GM19463 (cell line): Measurements from ENCODE around the gene ANKRD12.

ENCODE experiments used
- ATAC-seq: cut with Tn5 transposase; IDR thresholded peaks from one replicate; pipeline ENCODE4 v1.9.1; 2021; ENCODE audit warnings: mild to moderate bottlenecking, moderate library complexity; ENCODE audit not compliant: unreplicated experiment

Gene ANKRD12

GRCh38 chr18:9181275-9181674, 44.7 kb downstream of the ANKRD12 start:
- no peak for ATAC-seq

DNA sequence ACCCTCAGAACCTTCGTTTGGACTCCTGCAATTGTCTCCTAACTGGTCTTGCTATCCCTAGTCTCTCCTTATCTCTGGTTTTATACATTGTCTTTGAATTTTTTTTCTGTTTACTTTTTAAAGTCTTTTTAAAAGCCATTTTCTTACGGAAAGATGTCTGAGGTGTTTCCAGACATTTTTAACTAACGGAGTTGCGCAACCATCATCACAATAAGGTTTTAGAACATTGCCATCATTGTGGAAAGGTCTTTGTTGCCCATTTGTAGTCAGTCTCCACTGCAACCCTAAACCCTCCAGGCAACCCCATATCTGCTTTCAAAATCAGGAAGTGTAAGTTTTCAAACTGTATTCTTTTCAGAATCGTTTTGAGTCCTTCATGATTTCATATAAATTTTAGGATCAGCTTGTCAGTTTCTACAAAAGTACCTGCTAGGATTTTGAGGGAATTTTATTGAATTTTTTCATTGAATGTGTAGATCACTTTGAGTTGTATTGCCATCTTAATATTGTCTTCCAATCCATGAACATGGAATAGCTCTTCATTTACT, 46.3 kb downstream of the ANKRD12 start:
- ATAC-seq: no peak

- no peak for ATAC-seq
Measured at GRCh38 chr18:9184998-9185613, 48.5 kb downstream of the ANKRD12 start.

GRCh38 chr18:9188359-9189231, 52.0 kb downstream of the ANKRD12 start:
- ATAC-seq: no peak

GRCh38 chr18:9189491-9189890, 52.9 kb downstream of the ANKRD12 start:
- ATAC-seq: no peak

- ATAC-seq: no peak
Measured at GRCh38 chr18:9191658-9192256, 55.2 kb downstream of the ANKRD12 start.

GRCh38 chr18:9193031-9193430, 56.5 kb downstream of the ANKRD12 start:
- no peak for ATAC-seq

- no peak for ATAC-seq
Measured at GRCh38 chr18:9196568-9196967, 60.0 kb downstream of the ANKRD12 start.

DNA sequence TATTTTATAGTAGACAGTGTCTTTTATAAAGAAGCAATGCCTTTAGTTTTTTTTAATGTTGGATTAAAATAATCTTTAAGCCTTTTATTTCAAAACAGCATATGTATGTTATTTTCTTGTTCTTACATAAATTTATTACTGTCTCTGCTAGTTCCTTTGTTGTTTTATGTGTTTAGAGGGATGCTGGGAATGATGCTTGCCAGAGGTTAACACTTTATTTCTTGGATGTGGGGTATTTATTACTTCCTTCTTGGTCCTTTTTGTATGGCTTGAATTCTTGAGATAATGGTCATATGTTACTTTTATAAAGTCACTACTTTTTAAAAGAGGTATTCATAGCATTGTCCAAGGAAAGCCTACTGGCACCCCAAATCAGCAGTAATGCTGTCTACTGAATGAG, 63.1 kb downstream of the ANKRD12 start:
- ATAC-seq: no peak

- no peak for ATAC-seq
Measured at GRCh38 chr18:9201224-9201623, 64.6 kb downstream of the ANKRD12 start.

GRCh38 chr18:9204659-9205058, 68.1 kb downstream of the ANKRD12 start:
- ATAC-seq: no peak

- ATAC-seq: no peak
Measured at GRCh38 chr18:9206421-9206820, 69.8 kb downstream of the ANKRD12 start.

- no peak for ATAC-seq
Measured at GRCh38 chr18:9209279-9209678, 72.7 kb downstream of the ANKRD12 start.

GRCh38 chr18:9210966-9211365, 74.4 kb downstream of the ANKRD12 start:
- no peak for ATAC-seq

- peak; percentile 60 for ATAC-seq
Measured at GRCh38 chr18:9211955-9212354, 75.4 kb downstream of the ANKRD12 start.

DNA sequence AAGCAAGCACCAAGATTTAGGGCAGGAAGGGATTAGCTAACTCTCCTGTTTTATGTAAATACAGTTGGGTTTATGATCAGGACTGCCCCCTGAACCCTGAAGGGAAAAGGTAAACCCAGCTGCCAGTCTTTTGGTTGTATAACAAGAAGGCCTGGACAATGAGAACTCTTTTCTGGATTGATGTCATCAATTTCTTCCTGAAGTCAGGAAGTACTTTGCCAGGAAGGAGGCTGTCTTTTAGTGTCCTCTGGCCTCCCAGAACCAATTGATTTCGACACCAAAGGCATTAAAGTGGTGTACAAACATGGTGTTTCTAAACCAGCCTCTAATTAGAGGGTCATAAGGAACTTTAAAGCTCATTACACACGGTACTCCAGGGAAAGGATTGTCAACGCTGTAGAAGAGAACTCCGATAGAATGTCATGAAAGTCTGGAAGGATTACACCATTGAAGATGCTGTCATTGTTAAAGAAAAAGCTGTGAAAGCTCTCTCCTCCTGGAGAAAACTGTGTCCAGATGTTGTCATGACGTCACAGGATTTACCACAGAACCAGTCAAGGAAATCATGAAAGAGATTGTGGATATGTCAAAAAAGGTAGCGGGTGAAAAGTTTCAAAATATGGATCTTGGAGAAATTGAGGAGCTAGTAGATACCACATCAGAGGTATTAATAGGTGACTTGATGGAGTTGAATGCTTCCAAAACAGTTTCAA, 78.8 kb downstream of the ANKRD12 start:
- ATAC-seq: no peak

GRCh38 chr18:9216459-9216858, 79.9 kb downstream of the ANKRD12 start:
- no peak for ATAC-seq

DNA sequence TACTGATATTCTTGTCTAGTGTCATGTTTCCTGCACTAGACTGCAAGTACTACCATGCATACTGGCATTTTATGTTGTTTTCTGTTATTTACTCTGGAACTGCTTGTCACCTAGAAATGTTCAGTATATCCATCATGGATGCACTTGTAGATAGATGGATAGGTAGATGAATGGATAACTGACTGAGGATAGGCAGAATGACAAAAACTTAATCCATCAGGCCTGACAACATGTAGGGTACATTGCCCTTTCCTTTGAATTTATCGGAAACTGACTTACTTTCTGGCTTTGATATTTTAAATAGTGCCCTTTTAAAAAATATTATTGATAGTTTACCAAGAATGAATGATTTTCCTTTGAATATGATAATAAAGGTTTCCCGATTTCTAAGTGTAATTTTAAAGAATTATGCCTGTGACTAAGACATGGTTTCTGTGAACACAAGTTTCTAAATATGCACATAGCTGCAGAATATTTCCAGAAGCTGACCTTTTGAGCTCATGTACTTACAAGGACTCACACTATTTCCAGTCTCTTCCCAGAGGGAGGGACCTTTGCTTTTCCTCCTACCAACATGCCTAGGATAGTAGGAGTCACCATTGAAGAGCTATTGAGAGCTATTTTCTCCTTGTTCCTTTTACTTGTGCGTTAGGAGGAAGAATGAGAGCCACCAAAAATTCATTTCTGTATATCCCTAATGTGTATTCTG, 81.3 kb downstream of the ANKRD12 start:
- ATAC-seq: no peak

GRCh38 chr18:9221040-9221439, 84.5 kb downstream of the ANKRD12 start:
- no peak for ATAC-seq

DNA sequence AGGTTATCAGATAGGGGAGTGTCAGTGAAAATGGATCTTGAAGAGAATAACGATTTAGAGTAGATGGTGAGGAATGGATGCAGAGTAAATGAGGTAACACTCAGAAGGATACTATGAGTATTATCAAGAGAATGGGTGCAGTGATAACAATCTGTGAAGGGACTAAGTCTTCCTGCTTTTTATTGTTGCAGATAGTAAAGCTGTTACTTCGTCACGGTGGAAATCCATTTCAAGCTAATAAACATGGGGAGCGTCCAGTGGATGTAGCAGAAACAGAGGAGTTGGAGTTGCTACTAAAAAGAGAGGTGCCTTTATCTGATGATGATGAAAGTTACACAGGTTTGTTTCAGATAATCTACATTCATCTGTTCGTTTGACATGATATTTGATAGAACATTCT, 85.1 kb downstream of the ANKRD12 start:
- no peak for ATAC-seq
